Endothelial cell of umbilical vein (primary cell): ENCODE measurements around the gene B3GNT7. TPM values are rescaled to one million over a fixed set of nuclear protein-coding genes. Genes with fewer than 3 reads are reported as not detected.

Experiments used
- BruUV-seq: library from RNA; stranded (reverse); fragments of 400-500 nt; replicated peaks from 2 replicates; lab custom pipeline; 2021; lab: Mats Ljungman, UMichigan
- CTCF ChIA-PET: fragments of 300-600, 350-600 bp; sonication (Branson Sonifier 250); formaldehyde crosslinking; loops from one replicate; lab custom pipeline; 2021; ENCODE audit warnings: antibody characterized with exemption, inconsistent platforms; lab: Charles Lee
- POLR2A ChIA-PET: fragments of 300-600, 350-600 bp; sonication (Branson Sonifier 250); formaldehyde crosslinking; loops from one replicate; lab custom pipeline; 2021; ENCODE audit warnings: antibody characterized with exemption, inconsistent platforms; lab: Charles Lee
- DNase-seq: peaks from one replicate; pipeline ENCODE4 v3.0.0-alpha.2; 2011; ENCODE audit warnings: low read depth, low spot score
- FAIRE-seq: peaks from 2 replicates; lab custom pipeline; 2011; peaks lifted over from hg19 to GRCh38; lab: Jason Lieb, UNC
- H2AFZ ChIP-seq: 2 replicates; pipeline ENCODE4 v1.6.0; 2012; ENCODE audit warnings: low read depth, low read length, control low read depth, inconsistent platforms
- H3K27ac ChIP-seq: 2 replicates; pipeline ENCODE4 v1.5.1; 2011; ENCODE audit warnings: low read depth, mild to moderate bottlenecking, control low read depth, low read length, moderate library complexity; ENCODE audit not compliant: insufficient read depth
- H3K27me3 ChIP-seq, 2 experiments: 2 replicates each; pipeline versions ENCODE4 v1.6.0 to v1.6.1; 2011; ENCODE audit warnings: low read length in 2 of 2, mixed read lengths in 1 of 2; ENCODE audit not compliant: control insufficient read depth in 2 of 2, insufficient read depth in 2 of 2
- H3K36me3 ChIP-seq, 2 experiments: 2 replicates in 1 of 2; 3 replicates in 1 of 2; pipeline ENCODE4 v1.5.1; 2011; ENCODE audit warnings: low read length in 2 of 2, mild to moderate bottlenecking in 1 of 2, moderate library complexity in 1 of 2; ENCODE audit not compliant: control insufficient read depth in 2 of 2, insufficient read depth in 2 of 2; ENCODE audit errors: extremely low read depth in 1 of 2
- H3K4me1 ChIP-seq: 3 replicates; pipeline ENCODE4 v1.5.1; 2011; ENCODE audit warnings: mild to moderate bottlenecking, low read length; ENCODE audit not compliant: control insufficient read depth, insufficient read depth; ENCODE audit errors: extremely low read depth
- H3K4me2 ChIP-seq: 2 replicates; pipeline ENCODE4 v1.6.1; 2011; ENCODE audit warnings: low read length, control low read depth, mixed read lengths; ENCODE audit not compliant: insufficient read depth
- H3K4me3 ChIP-seq, 3 experiments: fragments of 200-600 bp in 1 of 3; sonication (generic), shearing (Covaris generic) in 1 of 3; replicated peaks in 1 of 3; 2 replicates each; pipeline ENCODE4 v1.5.1; 2011 to 2016; ENCODE audit warnings: control low read depth in 3 of 3, low read length in 3 of 3, mild to moderate bottlenecking in 2 of 3, inconsistent platforms in 1 of 3, low read depth in 1 of 3, moderate library complexity in 1 of 3; ENCODE audit not compliant: insufficient read depth in 1 of 3
- H3K79me2 ChIP-seq: 2 replicates; pipeline ENCODE4 v1.6.0; 2012; ENCODE audit warnings: low read length, inconsistent platforms; ENCODE audit not compliant: control insufficient read depth, insufficient read depth
- H3K9ac ChIP-seq: replicated peaks from 2 replicates; pipeline ENCODE3; 2011; ENCODE audit warnings: low read length, control low read depth; ENCODE audit not compliant: insufficient read depth; ENCODE audit errors: extremely low read depth
- H3K9me1 ChIP-seq: replicated peaks from 3 replicates; pipeline ENCODE4 v1.6.0; 2011; ENCODE audit warnings: mild to moderate bottlenecking, low read length; ENCODE audit not compliant: control insufficient read depth, insufficient read depth; ENCODE audit errors: extremely low read depth
- H3K9me3 ChIP-seq: replicated peaks from 2 replicates; pipeline ENCODE4 v1.5.1; 2012; ENCODE audit warnings: low read length, inconsistent platforms; ENCODE audit not compliant: control insufficient read depth, insufficient read depth
- H4K20me1 ChIP-seq: replicated peaks from 2 replicates; pipeline ENCODE3; 2011; ENCODE audit warnings: mild to moderate bottlenecking, low read length; ENCODE audit not compliant: control insufficient read depth, insufficient read depth; ENCODE audit errors: extremely low read depth
- FOS ChIP-seq: IDR thresholded peaks from 2 replicates; pipeline ENCODE4 v1.6.1; 2011; ENCODE audit warnings: mild to moderate bottlenecking, low read length, moderate library complexity, borderline replicate concordance; ENCODE audit not compliant: insufficient read depth
- JUN ChIP-seq: IDR thresholded peaks from 2 replicates; pipeline ENCODE4 v1.6.1; 2011; ENCODE audit warnings: borderline replicate concordance, low read depth; ENCODE audit not compliant: insufficient read length, insufficient read depth
- POLR2A ChIP-seq: IDR thresholded peaks from 2 replicates; pipeline ENCODE4 v1.6.1; 2012; ENCODE audit warnings: low read depth, mild to moderate bottlenecking, control low read depth, low read length
- POLR2AphosphoS5 ChIP-seq: IDR thresholded peaks from 2 replicates; pipeline ENCODE4 v1.6.1; 2012; ENCODE audit warnings: low read depth, mild to moderate bottlenecking, control low read depth, low read length, moderate library complexity; ENCODE audit not compliant: insufficient read depth
- dilution Hi-C: fragments of 300-500 bp; cut with MboI; formaldehyde crosslinking; loops from one replicate; pipeline ENCODE4 v1.15.0; 2019; ENCODE audit warnings: low sequenced_read_pairs; ENCODE audit not compliant: extremely low pct_ligation_motif_present
- intact Hi-C: fragments of 100-400 bp; cut with micrococcal nuclease; formaldehyde crosslinking; loops from one replicate; pipeline ENCODE4 v1.10.0; 2022
- polyA plus RNA-seq, 4 experiments: library from polyadenylated mRNA; depleted of rRNA in 3 of 4; stranded (reverse) in 3 of 4; unstranded in 1 of 4; fragments of >200 nt; gene quantifications; 2 replicates each; pipeline versions ENCODE4 v1.2.1 to v1.2.3, GENCODE V29; 2011 to 2012; ENCODE audit warnings: missing spikeins in 1 of 4
- total RNA-seq: library from RNA; stranded (reverse); gene quantifications from 2 replicates; pipeline ENCODE4 v1.2.3, GENCODE V29; 2021
- TF ChIP-seq, protein P1 (sequence below), 2 donors: IDR thresholded peaks; 1 replicate in 1 of 2; 2 replicates in 1 of 2; pipeline ENCODE4 v1.5.1; 2011; ENCODE audit warnings: low read length in 2 of 2, mild to moderate bottlenecking in 2 of 2, moderate library complexity in 2 of 2, control low read depth in 1 of 2, inconsistent platforms in 1 of 2, low read depth in 1 of 2; ENCODE audit not compliant: insufficient read depth in 1 of 2; ENCODE audit errors: extremely low read depth in 1 of 2
- TF ChIP-seq, protein P2 (sequence below): IDR thresholded peaks from 2 replicates; pipeline ENCODE4 v1.6.1; 2011; ENCODE audit not compliant: insufficient read depth, insufficient read length

The B3GNT7 gene
- total and polyA plus RNA-seq, 2 donors (not counting 3 experiments of a cell fraction or from before 2014, with no cell fraction given) = 0.39 to 1.2 TPM

DNA sequence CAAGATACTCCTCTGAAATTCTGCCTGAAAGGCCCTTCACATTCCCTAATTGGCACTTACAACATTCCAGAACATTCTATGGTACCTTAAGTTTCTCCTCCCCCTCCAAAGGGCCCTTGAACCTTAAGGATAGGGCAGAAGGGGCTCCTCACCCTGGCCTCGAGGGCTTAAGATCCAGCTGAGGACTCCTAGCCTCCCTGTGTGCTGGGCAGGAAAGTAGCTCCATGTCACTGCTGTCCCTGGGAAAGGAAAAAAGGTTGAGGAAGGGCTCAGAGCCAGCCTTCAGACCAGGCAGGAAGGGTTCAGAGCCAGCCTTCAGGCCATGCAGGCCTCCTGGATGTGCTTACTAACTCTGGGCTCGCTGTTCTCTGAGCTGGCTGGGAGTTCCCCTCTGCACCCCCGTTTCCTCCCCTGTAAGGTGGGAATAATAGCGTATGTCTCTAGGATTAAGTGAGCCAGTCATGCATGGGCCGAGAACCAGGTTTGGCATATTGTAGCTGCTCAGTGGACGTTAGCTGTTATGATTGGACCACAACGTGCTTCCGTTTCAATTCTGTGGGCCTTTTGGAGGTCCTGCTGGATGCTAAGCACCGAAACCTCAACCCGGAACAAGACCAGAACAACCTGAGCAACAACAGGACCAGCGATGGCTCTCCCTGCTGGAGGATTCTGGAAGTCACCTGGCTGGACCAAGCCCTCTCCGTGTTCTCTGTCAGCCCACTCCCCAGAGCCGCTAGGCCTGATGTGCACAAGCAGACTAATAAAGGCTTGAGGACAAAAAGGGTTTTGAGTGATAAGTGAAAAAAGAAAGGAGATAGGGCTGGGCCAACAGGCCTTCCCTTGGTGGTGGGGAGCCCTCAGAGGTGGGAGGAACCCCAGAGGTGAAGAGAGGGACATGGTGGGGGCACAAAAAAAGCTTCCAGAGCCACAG is 1.0 kb upstream of the B3GNT7 start:
- ChIA-PET POLR2A (no interaction called here), CTCF (interaction anchor here (1.3 to 1.7 kb wide), 2 partner anchors 11 to 97 kb away, joined by 5 to 6 read pairs; no protein-coding TSS in a partner anchor)
- dilution Hi-C loops (no loop called here), intact Hi-C loops (no loop called here)
- no peak overlapping the region for H3K9ac ChIP-seq
- no TSS peak for BruUV-seq
- no peaks in the 10 kb centered on the region for H4K20me1 ChIP-seq
- DNase-seq (no peak), FAIRE-seq (no peak)
- no peak overlapping the region for H2AFZ ChIP-seq
- no peak overlapping the region for H3K4me2 ChIP-seq
- no peaks in the 10 kb centered on the region for H3K36me3 ChIP-seq
- H3K4me1 ChIP-seq = no peaks in the 10 kb centered on the region
- TF ChIP-seq FOS (no peak), POLR2AphosphoS5 (no peak), POLR2A (no peak), JUN (no peak)
- TF ChIP-seq, protein P1, sequence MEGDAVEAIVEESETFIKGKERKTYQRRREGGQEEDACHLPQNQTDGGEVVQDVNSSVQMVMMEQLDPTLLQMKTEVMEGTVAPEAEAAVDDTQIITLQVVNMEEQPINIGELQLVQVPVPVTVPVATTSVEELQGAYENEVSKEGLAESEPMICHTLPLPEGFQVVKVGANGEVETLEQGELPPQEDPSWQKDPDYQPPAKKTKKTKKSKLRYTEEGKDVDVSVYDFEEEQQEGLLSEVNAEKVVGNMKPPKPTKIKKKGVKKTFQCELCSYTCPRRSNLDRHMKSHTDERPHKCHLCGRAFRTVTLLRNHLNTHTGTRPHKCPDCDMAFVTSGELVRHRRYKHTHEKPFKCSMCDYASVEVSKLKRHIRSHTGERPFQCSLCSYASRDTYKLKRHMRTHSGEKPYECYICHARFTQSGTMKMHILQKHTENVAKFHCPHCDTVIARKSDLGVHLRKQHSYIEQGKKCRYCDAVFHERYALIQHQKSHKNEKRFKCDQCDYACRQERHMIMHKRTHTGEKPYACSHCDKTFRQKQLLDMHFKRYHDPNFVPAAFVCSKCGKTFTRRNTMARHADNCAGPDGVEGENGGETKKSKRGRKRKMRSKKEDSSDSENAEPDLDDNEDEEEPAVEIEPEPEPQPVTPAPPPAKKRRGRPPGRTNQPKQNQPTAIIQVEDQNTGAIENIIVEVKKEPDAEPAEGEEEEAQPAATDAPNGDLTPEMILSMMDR (IDR thresholded peaks at IDR 0.05; ENCODE audit: extremely low read depth in 1 of 2, insufficient read depth in 1 of 2, low read depth in 1 of 2, low read length in 2 of 2) = peak in 1 of 2 donors; percentile 13
- TF ChIP-seq, protein P2, sequence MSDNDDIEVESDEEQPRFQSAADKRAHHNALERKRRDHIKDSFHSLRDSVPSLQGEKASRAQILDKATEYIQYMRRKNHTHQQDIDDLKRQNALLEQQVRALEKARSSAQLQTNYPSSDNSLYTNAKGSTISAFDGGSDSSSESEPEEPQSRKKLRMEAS = no peak
- no peaks in the 10 kb centered on the region for H3K9me3 ChIP-seq
- H3K27me3 ChIP-seq = peaks cover 0 to 8% of the 10 kb centered on the region in 2 experiments
- no peak overlapping the region for H3K4me3 ChIP-seq
- H3K27ac ChIP-seq = no peak overlapping the region
- no peaks in the 10 kb centered on the region for H3K9me1 ChIP-seq
- H3K79me2 ChIP-seq = no peaks in the 10 kb centered on the region
